Brain microvascular endothelial cell (primary cell): ENCODE measurements around the gene POLR1E.
A peak's percentile ranks its signal among the peaks of the same experiment; 100 is the strongest.

Experiments used
- DNase-seq: peaks from one replicate; pipeline ENCODE4 v3.0.0-alpha.2; 2020
- H3K27ac ChIP-seq: fragments of 250-450 bp; sonication (Bioruptor Pico); 2 replicates; pipeline ENCODE4 v1.5.1; 2020; ENCODE audit warnings: mild to moderate bottlenecking, moderate library complexity
- H3K27me3 ChIP-seq: fragments of 250-450 bp; sonication (Bioruptor Pico); replicated peaks from 2 replicates; pipeline ENCODE4 v1.5.1; 2020; ENCODE audit warnings: mild to moderate bottlenecking
- H3K36me3 ChIP-seq: fragments of 250-450 bp; sonication (Bioruptor Pico); replicated peaks from 2 replicates; pipeline ENCODE4 v1.5.1; 2020; ENCODE audit warnings: mild to moderate bottlenecking
- H3K4me3 ChIP-seq: 2 replicates; pipeline ENCODE4 v1.5.1; 2011; ENCODE audit warnings: low read depth, mild to moderate bottlenecking, control low read depth, low read length, moderate library complexity
- in situ Hi-C: cut with HindIII; loops from 2 replicates; pipeline ENCODE4 v1.10.0; 2017; ENCODE audit warnings: low sequenced_read_pairs, low pct_ligation_motif_present
- TF ChIP-seq, protein P1 (sequence below): IDR thresholded peaks from 2 replicates; pipeline ENCODE4 v1.5.1; 2011; ENCODE audit warnings: low read depth, mild to moderate bottlenecking, moderate library complexity, low read length, control low read depth, inconsistent platforms; ENCODE audit errors: missing control alignments

Gene POLR1E

DNA sequence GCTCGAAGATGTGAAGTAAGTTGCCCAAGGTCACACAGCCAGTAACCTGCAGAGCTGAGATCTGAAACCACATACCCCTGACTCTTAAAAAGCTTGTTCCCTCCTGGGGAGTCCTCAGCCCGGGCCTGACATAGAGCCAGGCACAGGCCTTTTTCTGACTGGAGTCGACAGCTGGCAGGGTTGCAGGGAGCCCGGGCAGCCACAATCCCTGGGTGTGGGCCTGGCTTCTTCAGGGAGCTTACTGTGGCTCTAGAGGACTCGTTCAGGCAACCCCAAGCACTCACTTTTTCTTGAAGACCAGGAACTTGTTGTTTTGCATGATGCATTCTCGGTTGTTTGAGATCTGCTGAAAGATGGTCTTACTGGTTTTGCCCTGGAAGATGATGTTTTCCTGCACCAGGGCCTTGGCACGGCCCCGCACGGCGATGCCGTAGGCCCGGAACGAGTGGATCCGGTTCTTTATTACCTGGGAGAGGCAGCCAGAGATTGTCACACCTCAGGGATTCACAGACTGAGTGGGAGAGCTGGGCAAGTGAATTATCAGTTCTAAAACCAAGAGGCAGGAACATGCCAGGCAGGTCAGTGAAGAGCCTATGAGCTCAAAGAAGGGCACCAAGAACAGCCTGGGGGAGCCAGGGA is 30.0 kb downstream of the POLR1E start:
- H3K27me3 ChIP-seq: no peaks in the 10 kb centered on the region
- H3K36me3 ChIP-seq: peaks cover 7% of the 10 kb centered on the region
- no peak overlapping the region for H3K27ac ChIP-seq
- DNase-seq: no peak
- in situ Hi-C loops: no loop called here
- TF ChIP-seq, protein P1, sequence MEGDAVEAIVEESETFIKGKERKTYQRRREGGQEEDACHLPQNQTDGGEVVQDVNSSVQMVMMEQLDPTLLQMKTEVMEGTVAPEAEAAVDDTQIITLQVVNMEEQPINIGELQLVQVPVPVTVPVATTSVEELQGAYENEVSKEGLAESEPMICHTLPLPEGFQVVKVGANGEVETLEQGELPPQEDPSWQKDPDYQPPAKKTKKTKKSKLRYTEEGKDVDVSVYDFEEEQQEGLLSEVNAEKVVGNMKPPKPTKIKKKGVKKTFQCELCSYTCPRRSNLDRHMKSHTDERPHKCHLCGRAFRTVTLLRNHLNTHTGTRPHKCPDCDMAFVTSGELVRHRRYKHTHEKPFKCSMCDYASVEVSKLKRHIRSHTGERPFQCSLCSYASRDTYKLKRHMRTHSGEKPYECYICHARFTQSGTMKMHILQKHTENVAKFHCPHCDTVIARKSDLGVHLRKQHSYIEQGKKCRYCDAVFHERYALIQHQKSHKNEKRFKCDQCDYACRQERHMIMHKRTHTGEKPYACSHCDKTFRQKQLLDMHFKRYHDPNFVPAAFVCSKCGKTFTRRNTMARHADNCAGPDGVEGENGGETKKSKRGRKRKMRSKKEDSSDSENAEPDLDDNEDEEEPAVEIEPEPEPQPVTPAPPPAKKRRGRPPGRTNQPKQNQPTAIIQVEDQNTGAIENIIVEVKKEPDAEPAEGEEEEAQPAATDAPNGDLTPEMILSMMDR: no peak
- H3K4me3 ChIP-seq: no peak overlapping the region

DNA sequence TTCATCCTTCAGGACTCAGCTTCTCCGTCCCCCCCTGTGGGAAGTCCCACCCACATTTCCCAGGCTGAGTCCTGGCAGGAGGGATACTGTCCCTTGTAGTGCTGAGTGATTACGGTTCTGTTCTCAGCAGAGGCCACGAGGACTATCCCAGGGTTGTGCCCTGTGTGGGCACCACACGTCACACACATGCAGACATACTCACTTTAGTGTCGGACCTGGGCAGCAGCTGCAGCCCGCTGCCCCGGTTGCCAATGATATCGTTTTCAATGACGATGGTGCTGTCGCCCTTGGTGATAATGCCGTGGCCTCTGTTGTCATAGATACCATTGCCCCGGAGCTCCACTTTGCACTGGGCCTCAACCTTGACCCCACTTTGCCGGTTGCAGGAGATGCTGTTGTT is 32.2 kb downstream of the POLR1E start:
- TF ChIP-seq, protein P1: no peak
- no peak overlapping the region for H3K4me3 ChIP-seq
- no peaks in the 10 kb centered on the region for H3K27me3 ChIP-seq
- in situ Hi-C loops: no loop called here
- H3K27ac ChIP-seq: no peak overlapping the region
- peaks cover 17% of the 10 kb centered on the region for H3K36me3 ChIP-seq
- DNase-seq: no peak

GRCh38 chr9:37520641-37521040 is 34.9 kb downstream of the POLR1E start:
- H3K36me3 ChIP-seq: peaks cover 22% of the 10 kb centered on the region
- TF ChIP-seq, protein P1: peak; percentile 21
- in situ Hi-C loops: no loop called here
- no peak overlapping the region for H3K27ac ChIP-seq
- DNase-seq: no peak
- no peaks in the 10 kb centered on the region for H3K27me3 ChIP-seq
- H3K4me3 ChIP-seq: no peak overlapping the region

- H3K4me3 ChIP-seq: no peak overlapping the region
- DNase-seq: no peak
- H3K36me3 ChIP-seq: peaks cover 24% of the 10 kb centered on the region
- TF ChIP-seq, protein P1: no peak
- no peak overlapping the region for H3K27ac ChIP-seq
- in situ Hi-C loops: no loop called here
- H3K27me3 ChIP-seq: no peaks in the 10 kb centered on the region
Measured at GRCh38 chr9:37521111-37521510, 35.4 kb downstream of the POLR1E start.

- TF ChIP-seq, protein P1: no peak
- Histone ChIP-seq H3K27me3 (no peaks in the 10 kb centered on the region), H3K36me3 (peaks cover 27% of the 10 kb centered on the region), H3K27ac (no peak overlapping the region), H3K4me3 (no peak overlapping the region)
- in situ Hi-C loops: no loop called here
- no peak for DNase-seq
Measured at GRCh38 chr9:37522971-37523370, 37.2 kb downstream of the POLR1E start.

- DNase-seq: no peak
- TF ChIP-seq, protein P1: no peak
- Histone ChIP-seq H3K27ac (no peak overlapping the region), H3K36me3 (peaks cover 27% of the 10 kb centered on the region), H3K27me3 (no peaks in the 10 kb centered on the region), H3K4me3 (no peak overlapping the region)
- in situ Hi-C loops: no loop called here
Measured at GRCh38 chr9:37523916-37524315, 38.2 kb downstream of the POLR1E start.
